ENCODE data around the gene EGFL7. TPM values are rescaled to one million over a fixed set of nuclear protein-coding genes. Genes with fewer than 3 reads are reported as not detected.

Gene EGFL7
- total RNA-seq, 1 donor from 2014 or later: 109 TPM

DNA sequence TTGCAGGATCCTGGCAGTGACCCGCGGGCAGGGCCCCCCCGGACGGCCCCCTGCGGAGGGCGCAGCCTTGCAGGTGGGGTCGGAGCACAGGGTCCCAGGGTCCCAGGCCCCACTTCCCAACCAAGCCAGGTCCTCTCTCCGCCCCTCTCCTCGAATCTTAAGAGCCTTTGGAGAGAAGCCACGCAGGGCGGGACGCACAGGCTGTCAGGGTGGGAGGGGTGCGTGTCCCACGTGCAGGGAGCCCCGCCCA, 18.4 kb upstream of the EGFL7 start:
- DNase-seq (ENCODE audit: low spot score): no peak

DNA sequence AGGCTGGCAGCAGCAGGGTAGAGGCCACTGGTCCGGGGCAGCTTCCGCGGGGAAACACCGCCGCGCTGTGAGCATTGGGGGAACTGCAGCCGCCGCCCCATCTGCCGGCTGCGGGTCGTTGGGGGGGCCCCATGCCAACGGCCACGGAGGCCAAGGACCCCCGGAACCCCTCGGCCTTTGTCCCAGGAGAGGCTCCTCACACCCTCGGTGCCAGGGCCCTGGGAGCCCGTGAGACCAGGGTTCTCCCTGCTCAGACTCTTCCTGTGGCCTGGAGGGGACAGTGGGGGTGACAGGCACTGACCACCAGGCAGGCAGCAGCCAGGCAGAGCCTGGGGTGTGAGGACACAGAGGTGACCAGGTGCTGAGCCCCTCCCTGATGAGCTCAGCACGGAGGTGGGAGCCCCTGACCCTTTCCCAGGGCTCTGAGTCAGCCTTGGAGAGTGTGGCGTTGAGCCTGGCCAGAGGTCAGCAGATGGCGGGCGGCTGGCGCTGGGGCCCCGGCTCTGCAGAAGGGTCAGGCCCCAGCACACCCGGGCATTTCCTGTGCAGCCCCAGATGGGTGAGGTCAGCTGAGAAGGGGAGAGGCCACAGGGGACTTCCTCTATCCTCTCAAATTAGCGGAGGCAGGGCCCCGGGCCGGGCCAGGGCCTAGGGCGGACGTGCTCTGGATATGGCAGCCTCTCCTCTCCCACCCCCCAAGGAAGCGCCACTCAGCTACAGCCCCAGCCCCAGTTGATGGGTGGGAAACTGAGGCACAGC, 17.9 kb upstream of the EGFL7 start:
- DNase-seq (ENCODE audit: low spot score): peak; percentile 84

DNA sequence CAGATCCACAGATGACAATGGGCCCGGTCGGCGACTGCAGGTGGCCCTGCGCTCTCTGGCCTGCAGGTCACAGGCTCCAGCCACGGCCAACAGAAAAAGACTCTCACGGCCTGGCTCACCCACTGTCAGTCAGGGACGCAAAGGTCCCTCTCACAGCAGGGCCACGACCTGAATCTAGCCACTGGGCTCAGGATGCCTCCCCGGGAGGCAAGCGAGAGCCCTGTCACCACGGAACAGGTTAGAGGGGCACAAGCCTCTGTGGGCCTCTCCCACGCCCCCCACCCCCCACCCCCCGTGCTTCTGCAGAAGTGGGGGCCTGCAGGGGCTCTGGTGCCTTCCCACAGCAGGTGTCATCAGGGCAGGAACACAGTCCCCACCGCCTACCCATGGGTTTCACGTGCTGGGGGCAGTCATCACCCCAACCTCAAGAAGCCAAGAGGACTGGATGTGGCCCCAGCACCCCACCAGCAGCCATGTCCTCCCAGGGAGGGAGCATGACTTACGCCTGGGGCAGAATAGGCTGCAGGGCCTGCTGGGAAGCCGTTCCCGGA, 17.3 kb upstream of the EGFL7 start:
- DNase-seq (ENCODE audit: low spot score): no peak

DNA sequence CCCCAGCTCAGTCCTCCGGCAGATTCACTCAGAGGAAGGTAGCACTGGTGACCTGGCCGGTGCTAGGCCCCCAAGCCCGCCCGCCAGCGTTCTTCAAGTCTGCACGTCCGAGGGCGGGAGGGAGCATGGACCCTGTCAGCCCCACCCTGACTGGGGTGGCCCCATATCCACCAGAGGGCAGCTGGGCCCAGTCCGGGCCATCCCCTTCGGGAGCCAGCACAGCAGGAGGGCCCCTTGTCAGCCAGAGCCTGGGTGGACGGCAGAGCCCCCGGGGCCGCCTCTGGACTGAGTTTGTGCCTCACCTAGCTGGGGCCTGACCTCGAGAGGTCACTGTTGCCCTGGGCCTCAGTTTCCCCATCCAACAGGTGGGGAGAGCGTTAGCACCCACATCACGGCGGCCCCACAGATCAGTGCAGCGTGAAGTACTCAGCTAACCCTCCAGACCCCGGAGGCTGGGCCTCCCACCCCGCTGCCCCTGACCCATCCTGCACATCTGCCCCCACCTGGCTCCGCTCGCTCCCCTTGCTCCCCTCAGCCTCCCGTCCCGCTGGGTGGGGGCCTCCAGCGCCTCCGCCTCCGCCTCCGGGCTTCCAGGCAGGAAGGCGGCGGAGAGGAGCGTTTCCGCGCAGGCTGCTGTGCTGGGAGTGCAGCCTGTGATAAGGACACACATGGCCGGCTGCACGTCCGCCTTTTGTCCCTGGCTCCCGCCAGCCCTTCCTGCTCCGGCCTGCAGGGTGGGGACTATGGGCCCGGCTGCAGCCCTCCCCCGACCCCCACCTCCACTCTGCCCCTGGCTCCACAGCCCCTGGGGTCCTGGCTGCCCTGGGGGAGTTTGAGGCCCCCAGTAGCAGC, 16.6 kb upstream of the EGFL7 start:
- DNase-seq (ENCODE audit: low spot score): peak; percentile 75

DNA sequence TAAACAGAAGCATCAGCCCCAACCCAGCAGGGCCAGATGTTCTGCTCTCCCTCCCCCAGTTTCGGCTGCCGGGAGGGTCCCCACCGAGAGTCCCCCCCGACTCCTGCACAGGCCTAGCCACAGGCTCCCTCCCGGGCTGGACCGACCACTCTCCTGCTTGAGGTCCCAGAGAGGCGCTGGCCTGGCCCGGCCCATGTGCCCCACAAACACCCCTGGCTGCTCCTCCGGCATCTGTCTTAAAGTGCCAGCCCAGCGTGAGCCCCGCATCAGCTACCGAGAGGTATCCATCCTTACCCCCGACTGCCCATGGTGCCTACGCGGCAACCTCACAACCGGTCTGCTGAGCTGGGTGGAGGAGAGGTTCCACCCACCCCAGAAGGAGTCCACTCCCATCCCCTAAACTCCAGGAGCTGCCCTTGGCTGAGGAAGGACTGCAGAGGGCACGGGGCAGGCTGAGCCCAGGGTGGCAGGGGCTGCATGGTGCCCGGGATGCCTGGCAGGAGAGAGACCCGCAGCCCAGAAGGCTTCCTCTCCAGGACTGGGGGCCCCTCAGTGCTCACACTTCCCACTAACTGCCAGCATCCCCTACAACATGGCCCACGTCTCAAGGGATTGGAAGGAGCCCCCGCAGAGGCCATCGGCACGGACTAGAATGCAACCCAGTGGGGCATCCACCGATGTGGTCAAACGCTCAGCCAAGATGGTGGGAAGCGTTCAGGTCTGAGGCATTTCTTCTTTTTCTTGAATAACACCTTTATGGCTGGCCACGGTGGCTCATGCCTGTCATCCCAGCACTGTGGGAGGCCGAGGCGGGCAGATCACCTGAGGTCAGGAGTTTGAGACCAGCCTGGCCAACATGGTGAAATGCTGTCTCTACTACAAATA, 15.6 kb upstream of the EGFL7 start:
- DNase-seq (ENCODE audit: low spot score): peak; percentile 42

- DNase-seq (ENCODE audit: low spot score): peak; percentile 48
Observed at GRCh38 chr9:136648751-136649150, 14.0 kb upstream of the EGFL7 start.

DNA sequence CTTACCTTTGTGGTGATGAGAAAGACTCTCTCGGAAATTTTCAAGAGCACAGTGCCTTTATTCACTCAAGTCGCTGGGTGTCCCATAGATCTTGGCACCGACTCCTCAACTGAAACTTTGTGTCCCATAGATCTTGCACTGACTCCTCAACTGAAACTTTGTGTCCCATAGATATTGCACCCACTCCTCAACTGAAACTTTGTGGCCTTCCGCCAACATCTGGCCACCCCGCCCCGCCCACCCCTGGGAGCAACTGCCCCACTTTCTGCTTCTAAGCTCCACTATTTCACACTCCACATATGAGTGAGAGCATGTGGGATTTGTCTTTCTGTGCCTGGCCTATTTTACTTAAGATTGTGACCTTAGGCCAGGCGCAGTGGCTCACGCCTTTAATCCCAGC, 12.7 kb upstream of the EGFL7 start:
- DNase-seq (ENCODE audit: low spot score): no peak

DNA sequence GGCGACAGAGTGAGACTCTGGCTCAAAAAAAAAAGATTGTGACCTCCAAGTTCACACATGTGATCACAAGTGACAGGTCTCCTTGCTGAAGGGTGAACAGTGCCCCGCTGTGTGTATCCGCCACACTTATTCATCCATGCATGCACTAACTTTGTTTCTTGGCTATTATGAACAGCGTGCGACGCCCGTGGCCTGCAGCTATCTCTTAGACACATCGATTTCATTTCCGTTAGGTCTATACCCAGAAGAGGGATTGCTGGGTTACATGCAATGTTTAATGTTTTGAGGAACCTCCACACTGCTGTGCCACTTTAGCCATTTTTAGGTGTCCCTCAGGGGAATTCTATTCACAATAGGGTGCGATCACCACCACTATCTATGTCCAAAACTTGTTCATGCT, 12.1 kb upstream of the EGFL7 start:
- DNase-seq (ENCODE audit: low spot score): no peak

DNA sequence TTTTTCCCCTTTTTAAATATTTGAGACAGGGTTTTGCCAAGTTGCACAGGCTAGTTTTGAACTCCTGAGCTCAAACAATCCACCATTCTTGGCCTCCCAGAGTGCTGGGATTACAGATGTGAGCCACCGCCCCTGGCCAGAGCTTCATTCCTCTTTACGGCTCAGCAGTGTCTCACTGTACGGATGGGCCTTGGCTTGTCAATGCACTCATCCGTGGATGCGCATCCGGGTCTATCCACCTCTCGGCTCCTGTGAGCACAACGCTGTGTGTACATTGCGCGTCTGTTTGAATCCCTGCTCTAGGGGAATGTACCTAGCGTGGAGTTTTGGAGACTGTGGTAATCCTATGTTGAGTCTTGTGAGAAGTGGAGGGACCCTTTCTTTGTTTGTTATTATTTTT, 10.9 kb upstream of the EGFL7 start:
- DNase-seq (ENCODE audit: low spot score): no peak

DNA sequence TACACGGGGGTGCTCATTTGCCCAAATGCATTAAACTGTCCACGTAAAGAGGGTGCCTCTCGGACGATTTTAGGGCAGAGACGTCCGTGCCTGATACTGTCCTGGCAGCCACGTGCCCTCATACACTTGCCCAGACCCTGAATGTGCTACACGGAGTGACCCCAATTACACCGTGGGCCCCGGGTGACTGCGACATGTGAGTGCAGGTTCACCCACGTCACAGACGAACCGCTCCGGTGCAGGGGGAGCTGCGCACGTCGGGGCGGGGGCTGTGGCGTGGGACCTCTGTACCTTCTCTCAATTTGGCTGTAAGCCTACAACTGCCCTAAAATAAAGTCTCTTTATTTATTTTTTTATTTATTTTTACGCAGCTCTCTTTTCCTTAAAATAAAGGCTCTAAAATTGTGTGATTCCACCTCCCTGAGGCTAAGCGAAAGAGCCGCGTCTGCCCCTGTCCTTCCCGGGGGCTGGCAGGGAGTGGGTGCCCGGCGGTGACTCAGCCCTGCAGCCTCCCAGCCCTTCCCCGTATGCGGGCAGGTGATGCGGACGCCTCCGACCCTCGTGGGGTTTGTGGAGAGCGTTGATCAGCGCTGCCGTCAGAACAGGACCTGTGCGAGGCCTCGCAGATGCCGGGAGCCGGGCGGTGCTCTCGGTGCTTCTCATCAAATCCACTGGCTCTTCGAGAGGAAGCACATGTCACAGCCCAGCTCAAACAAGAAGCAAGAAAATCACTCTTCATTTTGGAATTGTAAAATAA, 9.2 kb upstream of the EGFL7 start:
- no peak for DNase-seq (ENCODE audit: low spot score)

DNA sequence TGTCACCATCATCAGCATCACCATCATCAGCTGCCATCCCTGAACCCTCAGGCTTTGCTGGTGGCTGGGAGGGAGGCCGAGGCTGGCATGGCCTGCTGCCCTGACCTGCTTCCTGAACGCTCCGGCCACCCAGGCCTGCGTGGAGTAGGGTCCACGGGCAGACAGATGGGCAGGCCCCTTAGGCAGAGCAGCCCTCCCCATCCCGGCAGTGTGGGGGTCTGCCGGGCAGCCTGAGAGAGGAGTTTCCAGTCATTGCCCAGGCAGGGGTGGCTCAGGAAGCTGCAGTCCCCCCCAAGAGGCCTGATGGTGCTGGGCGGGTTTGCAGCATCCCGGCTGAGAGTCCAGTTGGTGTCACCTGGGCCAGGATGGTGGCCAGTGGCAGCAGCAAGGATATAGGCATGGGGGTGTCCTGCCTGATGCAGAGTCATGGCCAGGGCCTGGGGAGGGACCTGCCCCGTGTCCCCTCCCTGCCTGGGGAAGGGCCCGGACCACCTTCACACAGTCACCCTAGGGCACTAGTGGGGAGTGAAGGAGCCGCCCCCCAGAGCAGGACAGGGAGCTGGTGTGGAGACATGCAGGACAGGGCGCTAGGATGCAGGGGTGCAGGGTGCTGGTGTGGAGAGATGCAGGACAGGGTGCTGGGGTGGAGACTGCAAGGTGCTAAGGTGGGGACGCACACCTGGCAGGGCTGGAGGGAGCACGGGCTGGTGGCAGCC, 7.7 kb upstream of the EGFL7 start:
- DNase-seq (ENCODE audit: low spot score): no peak

- DNase-seq (ENCODE audit: low spot score): no peak
Observed at GRCh38 chr9:136655536-136656182, 7.1 kb upstream of the EGFL7 start.

GRCh38 chr9:136656183-136656738, 6.5 kb upstream of the EGFL7 start:
- no peak for DNase-seq (ENCODE audit: low spot score)

GRCh38 chr9:136656795-136657611, 5.7 kb upstream of the EGFL7 start:
- no peak for DNase-seq (ENCODE audit: low spot score)

GRCh38 chr9:136657974-136658848, 4.5 kb upstream of the EGFL7 start:
- no peak for DNase-seq (ENCODE audit: low spot score)

DNA sequence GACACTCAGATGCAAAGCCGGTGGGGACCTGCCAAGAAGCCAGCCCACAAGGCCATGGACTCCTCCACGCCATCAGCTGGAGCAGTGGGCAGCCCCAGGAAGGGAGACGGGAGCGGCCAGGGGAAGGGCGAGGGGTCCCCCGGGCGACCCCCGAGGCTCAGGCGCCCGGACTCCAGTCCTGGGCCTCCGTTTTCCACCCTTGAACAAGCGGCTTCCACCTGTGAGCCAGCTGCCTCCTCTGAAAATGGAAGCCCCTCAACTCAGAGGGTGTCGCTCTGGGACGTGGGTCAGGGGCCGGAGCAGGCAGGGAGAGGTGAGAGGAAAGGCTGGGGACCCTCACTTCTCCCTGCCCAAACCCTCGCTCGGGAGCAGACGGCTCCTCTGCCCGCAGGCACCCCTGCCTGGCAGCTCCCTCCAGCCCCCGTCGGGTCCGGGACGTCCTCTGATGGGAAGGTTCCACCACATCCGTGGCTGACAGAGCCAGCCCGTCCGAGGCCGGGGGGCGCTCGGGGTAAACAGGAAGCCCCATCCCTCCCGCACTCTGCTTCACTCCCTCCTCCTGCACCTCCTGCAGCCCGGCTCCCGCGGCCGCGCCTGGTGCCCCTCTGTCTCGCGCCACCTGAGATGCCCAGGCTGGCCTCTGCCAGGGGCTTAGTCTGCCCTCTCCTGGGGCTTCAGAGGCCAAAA, 3.7 kb upstream of the EGFL7 start:
- no peak for DNase-seq (ENCODE audit: low spot score)

Data from ureter (tissue), 1 donor.